IPS DF 6.9 (cell line): ENCODE measurements around the gene ACOD1.
"Not testable (repeated sequence)": the region's sequence is repeated elsewhere in the genome, so short reads cannot be mapped to it uniquely, and the experiment has no call there.

Experiments
- DNase-seq: peaks from one replicate; pipeline ENCODE4 v3.0.0-alpha.2; 2013; ENCODE audit warnings: low read depth, low spot score
- H3K27ac ChIP-seq: one replicate; pipeline ENCODE4 v1.5.1; 2013; ENCODE audit warnings: low read length, control low read depth
- H3K27me3 ChIP-seq: 2 replicates; pipeline ENCODE4 v1.6.1; 2013; ENCODE audit warnings: mild to moderate bottlenecking, low read length; ENCODE audit not compliant: control insufficient read depth, insufficient read depth
- H3K36me3 ChIP-seq: 2 replicates; pipeline ENCODE4 v1.6.1; 2013; ENCODE audit warnings: low read length; ENCODE audit not compliant: control insufficient read depth, insufficient read depth
- H3K4me1 ChIP-seq: 2 replicates; pipeline ENCODE4 v1.6.1; 2013; ENCODE audit warnings: low read length; ENCODE audit not compliant: control insufficient read depth, insufficient read depth
- H3K4me3 ChIP-seq: 2 replicates; pipeline ENCODE4 v1.5.1; 2013; ENCODE audit warnings: mild to moderate bottlenecking, low read length
- H3K9me3 ChIP-seq: 2 replicates; pipeline ENCODE4 v1.6.1; 2013; ENCODE audit warnings: low read length, inconsistent platforms; ENCODE audit not compliant: control insufficient read depth, insufficient read depth
- WGBS: extraction: QIAGEN DNeasy Blood & Tissue Kit; methylation state at CpG from one replicate; pipeline ENCODE4 v1.1.7; 2013; ENCODE audit warnings: mixed read lengths, missing lambda C conversion rate; ENCODE audit not compliant: insufficient read length, insufficient coverage; 5-methylcytosine and 5-hydroxymethylcytosine counted together

The ACOD1 gene

GRCh38 chr13:76950101-76950500 lies 1.8 kb downstream of the ACOD1 start:
- Histone ChIP-seq H3K4me3 (no peak overlapping the region), H3K9me3 (no peaks in the 10 kb centered on the region), H3K27me3 (no peaks in the 10 kb centered on the region), H3K36me3 (no peaks in the 10 kb centered on the region), H3K4me1 (no peaks in the 10 kb centered on the region), H3K27ac (no peak overlapping the region)
- DNase-seq = no peak
- no CpG with 5 or more reads among the region's 2 CpGs for WGBS

GRCh38 chr13:76953968-76954367 lies 5.7 kb downstream of the ACOD1 start:
- no peak overlapping the region for H3K4me3 ChIP-seq
- WGBS = no CpG with 5 or more reads among the region's 3 CpGs
- H3K4me1 ChIP-seq = no peaks in the 10 kb centered on the region
- DNase-seq = no peak
- H3K27me3 ChIP-seq = no peaks in the 10 kb centered on the region
- H3K36me3 ChIP-seq = no peaks in the 10 kb centered on the region
- no peaks in the 10 kb centered on the region for H3K9me3 ChIP-seq
- H3K27ac ChIP-seq = no peak overlapping the region

- DNase-seq = no peak
- Histone ChIP-seq H3K27ac (no peak overlapping the region), H3K4me1 (no peaks in the 10 kb centered on the region), H3K36me3 (no peaks in the 10 kb centered on the region), H3K9me3 (no peaks in the 10 kb centered on the region), H3K27me3 (no peaks in the 10 kb centered on the region), H3K4me3 (no peak overlapping the region)
- no CpG with 5 or more reads among the region's 6 CpGs for WGBS
These were observed 6.2 kb downstream of the ACOD1 start for GRCh38 chr13:76954538-76954937.

GRCh38 chr13:76955193-76955592 lies 6.9 kb downstream of the ACOD1 start:
- Histone ChIP-seq H3K4me1 (no peaks in the 10 kb centered on the region), H3K36me3 (no peaks in the 10 kb centered on the region), H3K27me3 (no peaks in the 10 kb centered on the region), H3K4me3 (no peak overlapping the region), H3K27ac (no peak overlapping the region), H3K9me3 (peaks cover 2% of the 10 kb centered on the region; the same call in 1 of the 2 replicates)
- WGBS = no CpG with 5 or more reads among the region's 4 CpGs
- DNase-seq = no peak

GRCh38 chr13:76955661-76956060 lies 7.3 kb downstream of the ACOD1 start:
- H3K4me1 ChIP-seq = no peaks in the 10 kb centered on the region
- H3K9me3 ChIP-seq = peaks cover 2% of the 10 kb centered on the region; the same call in 1 of the 2 replicates
- DNase-seq = no peak
- WGBS = no CpG with 5 or more reads among the region's 5 CpGs
- no peaks in the 10 kb centered on the region for H3K27me3 ChIP-seq
- H3K27ac ChIP-seq = no peak overlapping the region
- H3K4me3 ChIP-seq = no peak overlapping the region
- no peaks in the 10 kb centered on the region for H3K36me3 ChIP-seq

GRCh38 chr13:76958841-76959432 lies 10.6 kb downstream of the ACOD1 start:
- no CpG with 5 or more reads among the region's 4 CpGs for WGBS
- no peaks in the 10 kb centered on the region for H3K27me3 ChIP-seq
- no peak overlapping the region for H3K4me3 ChIP-seq
- DNase-seq = no peak
- H3K27ac ChIP-seq = no peak overlapping the region
- H3K9me3 ChIP-seq = peaks cover 2% of the 10 kb centered on the region; the same call in 1 of the 2 replicates
- no peaks in the 10 kb centered on the region for H3K4me1 ChIP-seq
- no peaks in the 10 kb centered on the region for H3K36me3 ChIP-seq

- H3K9me3 ChIP-seq, H3K36me3 ChIP-seq, H3K4me3 ChIP-seq, H3K27ac ChIP-seq, H3K4me1 ChIP-seq, DNase-seq, H3K27me3 ChIP-seq: not testable (repeated sequence)
These were observed 11.4 kb downstream of the ACOD1 start for GRCh38 chr13:76959734-76960133.

GRCh38 chr13:76965759-76966421 lies 17.6 kb downstream of the ACOD1 start:
- Histone ChIP-seq H3K27ac (no peak overlapping the region), H3K9me3 (no peaks in the 10 kb centered on the region), H3K4me1 (no peaks in the 10 kb centered on the region), H3K4me3 (no peak overlapping the region), H3K36me3 (no peaks in the 10 kb centered on the region), H3K27me3 (no peaks in the 10 kb centered on the region)
- no peak for DNase-seq
- no CpG with 5 or more reads among the region's 6 CpGs for WGBS

- no peak for DNase-seq
- WGBS = no CpG with 5 or more reads among the region's 6 CpGs
- no peaks in the 10 kb centered on the region for H3K9me3 ChIP-seq
These were observed 18.7 kb downstream of the ACOD1 start for GRCh38 chr13:76967031-76967430.

GRCh38 chr13:76968041-76968440 lies 19.7 kb downstream of the ACOD1 start:
- Histone ChIP-seq H3K27me3 (no peaks in the 10 kb centered on the region), H3K4me1 (no peaks in the 10 kb centered on the region), H3K36me3 (no peaks in the 10 kb centered on the region), H3K27ac (no peak overlapping the region), H3K9me3 (no peaks in the 10 kb centered on the region), H3K4me3 (no peak overlapping the region)
- DNase-seq = no peak
- WGBS = no CpG with 5 or more reads among the region's 6 CpGs

More at GRCh38 chr13:76967031-76967430, 18.7 kb downstream of the ACOD1 start:
- Histone ChIP-seq H3K4me1 (no peaks in the 10 kb centered on the region), H3K36me3 (no peaks in the 10 kb centered on the region), H3K4me3 (no peak overlapping the region), H3K27me3 (no peaks in the 10 kb centered on the region), H3K27ac (no peak overlapping the region)
